K562 (cell line): ENCODE data around the gene SKAP2. TPM values are rescaled to one million over a fixed set of nuclear protein-coding genes. Genes with fewer than 3 reads are reported as not detected.
A peak's percentile ranks its signal among the peaks of the same experiment; 100 is the strongest.

Experiments
- ELF2 ChIP-seq: fragments of 250-450 bp; sonication (Bioruptor Pico); IDR thresholded peaks from 2 replicates; pipeline ENCODE4 v1.5.0; 2021; ENCODE audit warnings: mild to moderate bottlenecking
- FOSL1 ChIP-seq: fragments of 200-800 bp; sonication (Bioruptor generic); conservative IDR thresholded peaks from 2 replicates; pipeline ENCODE4 v1.6.1; 2016; ENCODE audit warnings: missing genetic modification characterization, missing compliant biosample characterization
- FOXJ2 ChIP-seq: fragments of 200-800 bp; sonication (Bioruptor generic); IDR thresholded peaks from 2 replicates; pipeline ENCODE4 v1.6.1; 2016; ENCODE audit warnings: missing genetic modification characterization, missing compliant biosample characterization
- NFE2 ChIP-seq: IDR thresholded peaks from 2 replicates; pipeline ENCODE4 v1.6.1; 2014; ENCODE audit warnings: antibody characterized with exemption, low read depth
- TBP ChIP-seq: optimal IDR thresholded peaks from 2 replicates; pipeline ENCODE3; 2011; ENCODE audit warnings: low read depth, low read length, improper control_type of control experiment
- TCF3 ChIP-seq: sonication (generic); formaldehyde crosslinking; IDR thresholded peaks from 2 replicates; pipeline ENCODE4 v1.4.0; 2020; ENCODE audit warnings: mild to moderate bottlenecking, missing genetic modification reagents
- ZBTB1 ChIP-seq: sonication (generic); formaldehyde crosslinking; IDR thresholded peaks from 2 replicates; pipeline ENCODE4 v1.8.1; 2023; ENCODE audit warnings: missing genetic modification reagents, low read depth, mild to moderate bottlenecking, borderline replicate concordance
- ZNF134 ChIP-seq: fragments of 250-450 bp; sonication (Bioruptor Pico); conservative IDR thresholded peaks from 2 replicates; pipeline ENCODE4 v1.4.0; 2020
- ZNF217 ChIP-seq: sonication (generic); formaldehyde crosslinking; IDR thresholded peaks from 2 replicates; pipeline ENCODE4 v1.8.0; 2022; ENCODE audit warnings: mild to moderate bottlenecking, missing genetic modification reagents
- polyA plus RNA-seq, 8 experiments: library from polyadenylated mRNA; depleted of rRNA in 4 of 8; stranded (reverse) in 5 of 8; unstranded in 3 of 8; fragments of >200 nt; fragmentation: Nextera tagmentation in 2 of 8; fragmentation: Illumina TruSeq in 1 of 8; extraction: Ambion mirVana in 2 of 8; extraction: Trizol in 1 of 8; gene quantifications; 2 replicates each; pipeline versions ENCODE4 v1.2.1 to v1.2.3, GENCODE V29; 2011 to 2014; ENCODE audit warnings: inconsistent platforms in 1 of 8, missing spikeins in 1 of 8
- total RNA-seq, 7 experiments: library from RNA; depleted of rRNA in 6 of 7; stranded (reverse); fragments of >200 nt in 6 of 7; fragmentation: Illumina TruSeq in 2 of 7; extraction: Trizol in 2 of 7; gene quantifications; 2 replicates each; pipeline versions ENCODE4 v1.2.1 to v1.2.3, GENCODE V29; 2011 to 2021; ENCODE audit warnings: low replicate concordance in 1 of 7
- TF ChIP-seq, protein P1 (sequence below), 2 experiments: fragments of 200-800 bp in 1 of 2; sonication (Bioruptor generic) in 1 of 2; sonication (generic) in 1 of 2; formaldehyde crosslinking in 1 of 2; IDR thresholded peaks in 1 of 2; conservative IDR thresholded peaks in 1 of 2; 2 replicates each; pipeline versions ENCODE4 v1.5.0 to v1.6.1; 2016 to 2020; ENCODE audit warnings: missing compliant biosample characterization in 1 of 2, missing genetic modification characterization in 1 of 2, missing genetic modification reagents in 1 of 2
- TF ChIP-seq, protein P2 (sequence below): fragments of 250-450 bp; sonication (Bioruptor Pico); IDR thresholded peaks from 2 replicates; pipeline ENCODE4 v1.6.1; 2021; ENCODE audit warnings: mild to moderate bottlenecking
- TF ChIP-seq, protein P3 (sequence below): fragments of 450-650 bp; IDR thresholded peaks from 2 replicates; pipeline ENCODE4 v1.6.1; 2016; ENCODE audit warnings: mild to moderate bottlenecking, moderate library complexity
- TF ChIP-seq, protein P4 (sequence below), 2 experiments: fragments of 450-650 bp; conservative IDR thresholded peaks; 2 replicates each; pipeline ENCODE4 v1.6.1; 2017; ENCODE audit warnings: mild to moderate bottlenecking in 2 of 2, moderate library complexity in 2 of 2

Gene SKAP2
- total and polyA plus RNA-seq, 9 of the 15 experiments (the other 6 are each of a cell fraction or from before 2014, with no cell fraction given): 4.2 to 11.7 (median 8.3) TPM

DNA sequence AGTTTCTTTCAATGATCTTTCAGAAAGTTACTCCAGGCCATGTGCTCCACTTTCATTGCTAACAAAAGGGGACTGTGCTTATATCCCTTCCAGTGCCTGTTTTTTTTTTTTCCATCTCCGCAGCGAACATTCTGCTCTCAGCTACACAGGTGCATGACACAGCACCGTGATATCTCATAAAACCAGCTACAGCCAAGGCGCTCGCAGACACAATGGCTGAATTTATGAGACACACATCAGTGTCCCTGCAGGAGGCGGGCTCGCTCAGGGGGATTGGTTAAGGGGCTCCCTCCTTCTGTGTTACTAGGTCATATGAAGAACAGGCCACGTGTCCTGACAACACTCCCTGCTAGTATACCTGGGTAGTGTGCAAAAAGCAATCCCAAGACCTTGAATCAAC lies 245.5 kb downstream of the SKAP2 start (continued):
- no peak for TF ChIP-seq ZNF134
- TF ChIP-seq NFE2: peak; percentile 73; the same call in 1 of the 2 replicates
- no peak for TF ChIP-seq ELF2 (CRISPR knock-in tag)
- TF ChIP-seq, protein P1, sequence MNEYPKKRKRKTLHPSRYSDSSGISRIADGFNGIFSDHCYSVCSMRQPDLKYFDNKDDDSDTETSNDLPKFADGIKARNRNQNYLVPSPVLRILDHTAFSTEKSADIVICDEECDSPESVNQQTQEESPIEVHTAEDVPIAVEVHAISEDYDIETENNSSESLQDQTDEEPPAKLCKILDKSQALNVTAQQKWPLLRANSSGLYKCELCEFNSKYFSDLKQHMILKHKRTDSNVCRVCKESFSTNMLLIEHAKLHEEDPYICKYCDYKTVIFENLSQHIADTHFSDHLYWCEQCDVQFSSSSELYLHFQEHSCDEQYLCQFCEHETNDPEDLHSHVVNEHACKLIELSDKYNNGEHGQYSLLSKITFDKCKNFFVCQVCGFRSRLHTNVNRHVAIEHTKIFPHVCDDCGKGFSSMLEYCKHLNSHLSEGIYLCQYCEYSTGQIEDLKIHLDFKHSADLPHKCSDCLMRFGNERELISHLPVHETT (CRISPR knock-in tag; conservative IDR thresholded peaks at IDR 0.05 in 1 of 2, IDR thresholded peaks at IDR 0.05 in 1 of 2): no peak
- TF ChIP-seq TCF3 (CRISPR knock-in tag): peak; percentile 43
- TF ChIP-seq, protein P2, sequence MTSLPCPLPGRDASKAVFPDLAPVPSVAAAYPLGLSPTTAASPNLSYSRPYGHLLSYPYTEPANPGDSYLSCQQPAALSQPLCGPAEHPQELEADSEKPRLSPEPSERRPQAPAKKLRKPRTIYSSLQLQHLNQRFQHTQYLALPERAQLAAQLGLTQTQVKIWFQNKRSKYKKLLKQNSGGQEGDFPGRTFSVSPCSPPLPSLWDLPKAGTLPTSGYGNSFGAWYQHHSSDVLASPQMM (CRISPR knock-in tag): no peak
- TF ChIP-seq ZBTB1 (CRISPR knock-in tag): no peak
- TF ChIP-seq, protein P3, sequence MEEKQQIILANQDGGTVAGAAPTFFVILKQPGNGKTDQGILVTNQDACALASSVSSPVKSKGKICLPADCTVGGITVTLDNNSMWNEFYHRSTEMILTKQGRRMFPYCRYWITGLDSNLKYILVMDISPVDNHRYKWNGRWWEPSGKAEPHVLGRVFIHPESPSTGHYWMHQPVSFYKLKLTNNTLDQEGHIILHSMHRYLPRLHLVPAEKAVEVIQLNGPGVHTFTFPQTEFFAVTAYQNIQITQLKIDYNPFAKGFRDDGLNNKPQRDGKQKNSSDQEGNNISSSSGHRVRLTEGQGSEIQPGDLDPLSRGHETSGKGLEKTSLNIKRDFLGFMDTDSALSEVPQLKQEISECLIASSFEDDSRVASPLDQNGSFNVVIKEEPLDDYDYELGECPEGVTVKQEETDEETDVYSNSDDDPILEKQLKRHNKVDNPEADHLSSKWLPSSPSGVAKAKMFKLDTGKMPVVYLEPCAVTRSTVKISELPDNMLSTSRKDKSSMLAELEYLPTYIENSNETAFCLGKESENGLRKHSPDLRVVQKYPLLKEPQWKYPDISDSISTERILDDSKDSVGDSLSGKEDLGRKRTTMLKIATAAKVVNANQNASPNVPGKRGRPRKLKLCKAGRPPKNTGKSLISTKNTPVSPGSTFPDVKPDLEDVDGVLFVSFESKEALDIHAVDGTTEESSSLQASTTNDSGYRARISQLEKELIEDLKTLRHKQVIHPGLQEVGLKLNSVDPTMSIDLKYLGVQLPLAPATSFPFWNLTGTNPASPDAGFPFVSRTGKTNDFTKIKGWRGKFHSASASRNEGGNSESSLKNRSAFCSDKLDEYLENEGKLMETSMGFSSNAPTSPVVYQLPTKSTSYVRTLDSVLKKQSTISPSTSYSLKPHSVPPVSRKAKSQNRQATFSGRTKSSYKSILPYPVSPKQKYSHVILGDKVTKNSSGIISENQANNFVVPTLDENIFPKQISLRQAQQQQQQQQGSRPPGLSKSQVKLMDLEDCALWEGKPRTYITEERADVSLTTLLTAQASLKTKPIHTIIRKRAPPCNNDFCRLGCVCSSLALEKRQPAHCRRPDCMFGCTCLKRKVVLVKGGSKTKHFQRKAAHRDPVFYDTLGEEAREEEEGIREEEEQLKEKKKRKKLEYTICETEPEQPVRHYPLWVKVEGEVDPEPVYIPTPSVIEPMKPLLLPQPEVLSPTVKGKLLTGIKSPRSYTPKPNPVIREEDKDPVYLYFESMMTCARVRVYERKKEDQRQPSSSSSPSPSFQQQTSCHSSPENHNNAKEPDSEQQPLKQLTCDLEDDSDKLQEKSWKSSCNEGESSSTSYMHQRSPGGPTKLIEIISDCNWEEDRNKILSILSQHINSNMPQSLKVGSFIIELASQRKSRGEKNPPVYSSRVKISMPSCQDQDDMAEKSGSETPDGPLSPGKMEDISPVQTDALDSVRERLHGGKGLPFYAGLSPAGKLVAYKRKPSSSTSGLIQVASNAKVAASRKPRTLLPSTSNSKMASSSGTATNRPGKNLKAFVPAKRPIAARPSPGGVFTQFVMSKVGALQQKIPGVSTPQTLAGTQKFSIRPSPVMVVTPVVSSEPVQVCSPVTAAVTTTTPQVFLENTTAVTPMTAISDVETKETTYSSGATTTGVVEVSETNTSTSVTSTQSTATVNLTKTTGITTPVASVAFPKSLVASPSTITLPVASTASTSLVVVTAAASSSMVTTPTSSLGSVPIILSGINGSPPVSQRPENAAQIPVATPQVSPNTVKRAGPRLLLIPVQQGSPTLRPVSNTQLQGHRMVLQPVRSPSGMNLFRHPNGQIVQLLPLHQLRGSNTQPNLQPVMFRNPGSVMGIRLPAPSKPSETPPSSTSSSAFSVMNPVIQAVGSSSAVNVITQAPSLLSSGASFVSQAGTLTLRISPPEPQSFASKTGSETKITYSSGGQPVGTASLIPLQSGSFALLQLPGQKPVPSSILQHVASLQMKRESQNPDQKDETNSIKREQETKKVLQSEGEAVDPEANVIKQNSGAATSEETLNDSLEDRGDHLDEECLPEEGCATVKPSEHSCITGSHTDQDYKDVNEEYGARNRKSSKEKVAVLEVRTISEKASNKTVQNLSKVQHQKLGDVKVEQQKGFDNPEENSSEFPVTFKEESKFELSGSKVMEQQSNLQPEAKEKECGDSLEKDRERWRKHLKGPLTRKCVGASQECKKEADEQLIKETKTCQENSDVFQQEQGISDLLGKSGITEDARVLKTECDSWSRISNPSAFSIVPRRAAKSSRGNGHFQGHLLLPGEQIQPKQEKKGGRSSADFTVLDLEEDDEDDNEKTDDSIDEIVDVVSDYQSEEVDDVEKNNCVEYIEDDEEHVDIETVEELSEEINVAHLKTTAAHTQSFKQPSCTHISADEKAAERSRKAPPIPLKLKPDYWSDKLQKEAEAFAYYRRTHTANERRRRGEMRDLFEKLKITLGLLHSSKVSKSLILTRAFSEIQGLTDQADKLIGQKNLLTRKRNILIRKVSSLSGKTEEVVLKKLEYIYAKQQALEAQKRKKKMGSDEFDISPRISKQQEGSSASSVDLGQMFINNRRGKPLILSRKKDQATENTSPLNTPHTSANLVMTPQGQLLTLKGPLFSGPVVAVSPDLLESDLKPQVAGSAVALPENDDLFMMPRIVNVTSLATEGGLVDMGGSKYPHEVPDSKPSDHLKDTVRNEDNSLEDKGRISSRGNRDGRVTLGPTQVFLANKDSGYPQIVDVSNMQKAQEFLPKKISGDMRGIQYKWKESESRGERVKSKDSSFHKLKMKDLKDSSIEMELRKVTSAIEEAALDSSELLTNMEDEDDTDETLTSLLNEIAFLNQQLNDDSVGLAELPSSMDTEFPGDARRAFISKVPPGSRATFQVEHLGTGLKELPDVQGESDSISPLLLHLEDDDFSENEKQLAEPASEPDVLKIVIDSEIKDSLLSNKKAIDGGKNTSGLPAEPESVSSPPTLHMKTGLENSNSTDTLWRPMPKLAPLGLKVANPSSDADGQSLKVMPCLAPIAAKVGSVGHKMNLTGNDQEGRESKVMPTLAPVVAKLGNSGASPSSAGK: peak; percentile 41
- TF ChIP-seq, protein P4, sequence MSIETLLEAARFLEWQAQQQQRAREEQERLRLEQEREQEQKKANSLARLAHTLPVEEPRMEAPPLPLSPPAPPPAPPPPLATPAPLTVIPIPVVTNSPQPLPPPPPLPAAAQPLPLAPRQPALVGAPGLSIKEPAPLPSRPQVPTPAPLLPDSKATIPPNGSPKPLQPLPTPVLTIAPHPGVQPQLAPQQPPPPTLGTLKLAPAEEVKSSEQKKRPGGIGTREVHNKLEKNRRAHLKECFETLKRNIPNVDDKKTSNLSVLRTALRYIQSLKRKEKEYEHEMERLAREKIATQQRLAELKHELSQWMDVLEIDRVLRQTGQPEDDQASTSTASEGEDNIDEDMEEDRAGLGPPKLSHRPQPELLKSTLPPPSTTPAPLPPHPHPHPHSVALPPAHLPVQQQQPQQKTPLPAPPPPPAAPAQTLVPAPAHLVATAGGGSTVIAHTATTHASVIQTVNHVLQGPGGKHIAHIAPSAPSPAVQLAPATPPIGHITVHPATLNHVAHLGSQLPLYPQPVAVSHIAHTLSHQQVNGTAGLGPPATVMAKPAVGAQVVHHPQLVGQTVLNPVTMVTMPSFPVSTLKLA (conservative IDR thresholded peaks at IDR 0.05): no peak
- TF ChIP-seq FOSL1 (tag): no peak
- no peak for TF ChIP-seq ZNF217 (CRISPR knock-in tag)
- TF ChIP-seq FOXJ2: no peak
- TF ChIP-seq TBP: peak; percentile 13
